ENCODE data around the gene ERBB4. TPM values are rescaled to one million over a fixed set of nuclear protein-coding genes. Genes with fewer than 3 reads are reported as not detected.

ERBB4 gene
- total RNA-seq, 2 experiments from 2014 or later: not detected

GRCh38 chr2:211751848-211752247 lies 786.8 kb downstream of the ERBB4 start:
- POLR2A ChIA-PET: interaction anchor here (1.0 to 1.2 kb wide), 2 partner anchors 25 to 41 kb away, joined by 3 to 4 read pairs; no protein-coding TSS in a partner anchor
- CTCF ChIA-PET (ENCODE audit: unreplicated experiment): no interaction called here
- no peaks in the 10 kb centered on the region for H3K9me2 ChIP-seq (ENCODE audit: insufficient read depth, low read length)
- H3K4me2 ChIP-seq (ENCODE audit: low read length): no peak overlapping the region
- H3K9me3 ChIP-seq (ENCODE audit: low read length): no peaks in the 10 kb centered on the region
- BruUV-seq (replicated peaks): no TSS peak
- no peak overlapping the region for H2AFZ ChIP-seq (ENCODE audit: low read length)
- intact Hi-C loops (cut with micrococcal nuclease; ENCODE audit: unreplicated experiment): no loop called here
- no peak overlapping the region for H3K27ac ChIP-seq (ENCODE audit: low read depth, low read length, poor library complexity, severe bottlenecking)
- H3K4me3 ChIP-seq (ENCODE audit: low read depth, low read length, poor library complexity, severe bottlenecking): no peak overlapping the region
- no peaks in the 10 kb centered on the region for H3K79me2 ChIP-seq (ENCODE audit: insufficient read depth, low read depth, low read length)
- no peaks in the 10 kb centered on the region for H4K20me1 ChIP-seq (ENCODE audit: insufficient read depth, low read length)
- TF ChIP-seq EZH2phosphoT487 (IDR thresholded peaks at IDR 0.05; ENCODE audit: borderline replicate concordance, low read depth, low read length) (no peak), CTCF (conservative IDR thresholded peaks at IDR 0.05; ENCODE audit: low read length) (no peak)
- DNase-seq (ENCODE audit: low spot score): no peak
- H3K4me1 ChIP-seq (ENCODE audit: insufficient read depth, low read length, poor library complexity, severe bottlenecking): no peaks in the 10 kb centered on the region
- no peaks in the 10 kb centered on the region for H3K36me3 ChIP-seq (ENCODE audit: insufficient read depth, low read length)

GRCh38 chr2:211748339-211748738 lies 790.3 kb downstream of the ERBB4 start:
- intact Hi-C loops (cut with micrococcal nuclease; ENCODE audit: unreplicated experiment): loop anchor here (10.0 kb wide), 1 partner anchor 406 kb away; no protein-coding TSS in a partner anchor
- BruUV-seq (replicated peaks): no TSS peak
- TF ChIP-seq EZH2phosphoT487 (IDR thresholded peaks at IDR 0.05; ENCODE audit: borderline replicate concordance, low read depth, low read length) (no peak), CTCF (conservative IDR thresholded peaks at IDR 0.05; ENCODE audit: low read length) (no peak)
- Histone ChIP-seq H3K4me2 (ENCODE audit: low read length) (no peak overlapping the region), H3K79me2 (ENCODE audit: insufficient read depth, low read depth, low read length) (no peaks in the 10 kb centered on the region), H3K9me3 (ENCODE audit: low read length) (no peaks in the 10 kb centered on the region), H3K27ac (ENCODE audit: low read depth, low read length, poor library complexity, severe bottlenecking) (no peak overlapping the region), H4K20me1 (ENCODE audit: insufficient read depth, low read length) (no peaks in the 10 kb centered on the region), H3K4me3 (ENCODE audit: low read depth, low read length, poor library complexity, severe bottlenecking) (no peak overlapping the region), H3K9me2 (ENCODE audit: insufficient read depth, low read length) (no peaks in the 10 kb centered on the region), H3K36me3 (ENCODE audit: insufficient read depth, low read length) (no peaks in the 10 kb centered on the region), H3K4me1 (ENCODE audit: insufficient read depth, low read length, poor library complexity, severe bottlenecking) (no peaks in the 10 kb centered on the region), H2AFZ (ENCODE audit: low read length) (no peak overlapping the region)
- DNase-seq (ENCODE audit: low spot score): no peak
- CTCF ChIA-PET (ENCODE audit: unreplicated experiment): no interaction called here
- POLR2A ChIA-PET: no interaction called here

- no peak overlapping the region for H3K4me2 ChIP-seq (ENCODE audit: low read length)
- no peaks in the 10 kb centered on the region for H3K9me2 ChIP-seq (ENCODE audit: insufficient read depth, low read length)
- no peak overlapping the region for H3K4me3 ChIP-seq (ENCODE audit: low read depth, low read length, poor library complexity, severe bottlenecking)
- DNase-seq (ENCODE audit: low spot score): peak; percentile 67
- H3K36me3 ChIP-seq (ENCODE audit: insufficient read depth, low read length): no peaks in the 10 kb centered on the region
- no peaks in the 10 kb centered on the region for H3K79me2 ChIP-seq (ENCODE audit: insufficient read depth, low read depth, low read length)
- intact Hi-C loops (cut with micrococcal nuclease; ENCODE audit: unreplicated experiment): loop anchor here (1.0 to 10.0 kb wide), 2 partner anchors 409 to 822 kb away; no protein-coding TSS in a partner anchor
- POLR2A ChIA-PET: no interaction called here
- H4K20me1 ChIP-seq (ENCODE audit: insufficient read depth, low read length): no peaks in the 10 kb centered on the region
- BruUV-seq (replicated peaks): no TSS peak
- no peak overlapping the region for H3K27ac ChIP-seq (ENCODE audit: low read depth, low read length, poor library complexity, severe bottlenecking)
- CTCF ChIA-PET (ENCODE audit: unreplicated experiment): no interaction called here
- no peak for TF ChIP-seq EZH2phosphoT487 (IDR thresholded peaks at IDR 0.05; ENCODE audit: borderline replicate concordance, low read depth, low read length)
- TF ChIP-seq CTCF (conservative IDR thresholded peaks at IDR 0.05; ENCODE audit: low read length): peak; percentile 92
- H2AFZ ChIP-seq (ENCODE audit: low read length): no peak overlapping the region
- no peaks in the 10 kb centered on the region for H3K4me1 ChIP-seq (ENCODE audit: insufficient read depth, low read length, poor library complexity, severe bottlenecking)
- no peaks in the 10 kb centered on the region for H3K9me3 ChIP-seq (ENCODE audit: low read length)
Measured at GRCh38 chr2:211745295-211746097, 793.1 kb downstream of the ERBB4 start.
